ENCODE measurements around the gene MILR1. TPM values are rescaled to one million over a fixed set of nuclear protein-coding genes. Genes with fewer than 3 reads are reported as not detected.

Gene MILR1
- total and polyA plus RNA-seq, 2 experiments from 2014 or later, result not detected

GRCh38 chr17:64509179-64509578 is 60.3 kb downstream of the MILR1 start:
- H3K4me3 ChIP-seq, result no peak overlapping the region
- H3K9me3 ChIP-seq (ENCODE audit: low read depth), result no peaks in the 10 kb centered on the region
- TF ChIP-seq CTCF (IDR thresholded peaks at IDR 0.05; ENCODE audit: low read depth, low read length), result no peak
- H3K27ac ChIP-seq, result no peak overlapping the region
- no peak for DNase-seq (ENCODE audit: low read depth in 1 of 2, low spot score in 1 of 2)
- peaks cover 11% of the 10 kb centered on the region for H3K4me1 ChIP-seq (ENCODE audit: low read depth)
- peaks cover 31% of the 10 kb centered on the region for H3K36me3 ChIP-seq
- H3K27me3 ChIP-seq, result no peaks in the 10 kb centered on the region

- Histone ChIP-seq H3K4me1 (ENCODE audit: low read depth) (no peaks in the 10 kb centered on the region), H3K4me3 (no peak overlapping the region), H3K36me3 (peaks cover 79% of the 10 kb centered on the region), H3K27ac (peak overlapping the region; percentile 18), H3K27me3 (no peaks in the 10 kb centered on the region), H3K9me3 (ENCODE audit: low read depth) (no peaks in the 10 kb centered on the region)
- no peak for DNase-seq (ENCODE audit: low read depth in 1 of 2, low spot score in 1 of 2)
- no peak for TF ChIP-seq CTCF (IDR thresholded peaks at IDR 0.05; ENCODE audit: low read depth, low read length)
Observed at GRCh38 chr17:64515419-64515818, 66.5 kb downstream of the MILR1 start.

GRCh38 chr17:64515829-64516228 is 66.9 kb downstream of the MILR1 start:
- no peaks in the 10 kb centered on the region for H3K27me3 ChIP-seq
- H3K9me3 ChIP-seq (ENCODE audit: low read depth), result no peaks in the 10 kb centered on the region
- DNase-seq (ENCODE audit: low read depth in 1 of 2, low spot score in 1 of 2), result no peak
- peaks cover 79% of the 10 kb centered on the region for H3K36me3 ChIP-seq
- H3K27ac ChIP-seq, result peak overlapping the region; percentile 18
- H3K4me1 ChIP-seq (ENCODE audit: low read depth), result no peaks in the 10 kb centered on the region
- no peak overlapping the region for H3K4me3 ChIP-seq
- TF ChIP-seq CTCF (IDR thresholded peaks at IDR 0.05; ENCODE audit: low read depth, low read length), result no peak

Other genes with a start within 250 kb of the MILR1 start
- gene TEX2, start 185.9 kb upstream of the MILR1 start, total RNA-seq, result 17.5 and 23.5 TPM in 2 replicates
- gene TEX2, start 185.9 kb upstream of the MILR1 start, polyA plus RNA-seq, result 17.9 and 18.7 TPM in 2 replicates
- gene PECAM1, start 58.3 kb upstream of the MILR1 start, total RNA-seq, result 0.56 and 4.0 TPM in 2 replicates
- gene PECAM1, start 58.3 kb upstream of the MILR1 start, polyA plus RNA-seq, result 0.29 TPM in 1 of 2 replicates, not detected in the other
- 8.1 and 17.0 TPM in 2 replicates for gene POLG2, start 47.9 kb downstream of the MILR1 start, total RNA-seq
- gene POLG2, start 47.9 kb downstream of the MILR1 start, polyA plus RNA-seq, result 22.2 and 32.9 TPM in 2 replicates
- gene DDX5, start 57.2 kb downstream of the MILR1 start, total RNA-seq, result 726 and 1,000 TPM in 2 replicates
- gene DDX5, start 57.2 kb downstream of the MILR1 start, polyA plus RNA-seq, result 591 and 639 TPM in 2 replicates
- gene CEP95, start 57.9 kb downstream of the MILR1 start, total RNA-seq, result 28.1 and 40.3 TPM in 2 replicates
- gene CEP95, start 57.9 kb downstream of the MILR1 start, polyA plus RNA-seq, result 29.1 and 31.3 TPM in 2 replicates
- gene SMURF2, start 213.2 kb downstream of the MILR1 start, total RNA-seq, result 16.4 and 22.2 TPM in 2 replicates
- gene SMURF2, start 213.2 kb downstream of the MILR1 start, polyA plus RNA-seq, result 13.2 and 17.5 TPM in 2 replicates

All from cardiac muscle cell (in vitro differentiated cells and primary cell).